HEK293 (cell line): ENCODE data around the gene PTPRN2.

Experiments
- CTCF ChIA-PET: fragments of 350-600 bp; formaldehyde crosslinking; extraction: SDS; loops from one replicate; lab custom pipeline; 2021; ENCODE audit warnings: antibody characterized with exemption; lab: Yijun Ruan, JAX
- POLR2A ChIA-PET: fragments of 300-600 bp; formaldehyde crosslinking; extraction: SDS; loops from one replicate; lab custom pipeline; 2020; ENCODE audit warnings: antibody characterized with exemption, inconsistent platforms; lab: Yijun Ruan, JAX
- H3K27ac ChIP-seq: fragments of 200-500 bp; sonication (Bioruptor generic); 2 replicates; pipeline ENCODE4 v1.5.1; 2014; ENCODE audit warnings: low read depth, low read length, control low read depth, inconsistent platforms; ENCODE audit errors: extremely low read depth
- H3K36me3 ChIP-seq, 2 experiments: fragments of 200-500 bp in 1 of 2; sonication (Bioruptor generic) in 1 of 2; 1 replicate in 1 of 2; 2 replicates in 1 of 2; pipeline ENCODE4 v1.5.1; 2014 to 2017; ENCODE audit warnings: inconsistent platforms in 2 of 2, low read length in 2 of 2; ENCODE audit not compliant: control insufficient read depth in 2 of 2, insufficient read depth in 1 of 2
- H3K4me1 ChIP-seq: fragments of 200-500 bp; sonication (Bioruptor generic); 2 replicates; pipeline ENCODE4 v1.5.1; 2014; ENCODE audit warnings: mild to moderate bottlenecking, low read length, inconsistent platforms; ENCODE audit not compliant: control insufficient read depth, insufficient read depth
- H3K4me3 ChIP-seq: 2 replicates; pipeline ENCODE4 v1.5.1; 2011; ENCODE audit warnings: low read depth, mild to moderate bottlenecking, control low read depth, low read length, moderate library complexity
- H3K9me3 ChIP-seq: fragments of 200-500 bp; sonication (Bioruptor generic); 2 replicates; pipeline ENCODE4 v1.5.1; 2014; ENCODE audit warnings: low read depth, low read length, inconsistent platforms; ENCODE audit not compliant: control insufficient read depth, insufficient read depth
- HIC1 ChIP-seq: fragments of 450-650 bp; formaldehyde crosslinking; IDR thresholded peaks from 2 replicates; pipeline ENCODE4 v1.5.1; 2016; ENCODE audit warnings: missing biosample characterization, missing genetic modification characterization
- HOXC10 ChIP-seq: sonication (generic); formaldehyde crosslinking; IDR thresholded peaks from 2 replicates; pipeline ENCODE4 v1.8.1; 2023; ENCODE audit warnings: mild to moderate bottlenecking, missing genetic modification reagents
- MYNN ChIP-seq: fragments of 450-650 bp; formaldehyde crosslinking; IDR thresholded peaks from 2 replicates; pipeline ENCODE4 v1.5.1; 2016; ENCODE audit warnings: missing biosample characterization, missing genetic modification characterization, borderline replicate concordance
- SP2 ChIP-seq: fragments of 450-650 bp; formaldehyde crosslinking; IDR thresholded peaks from 2 replicates; pipeline ENCODE4 v1.5.1; 2016; ENCODE audit warnings: missing biosample characterization, missing genetic modification characterization
- TSHZ1 ChIP-seq: fragments of 450-650 bp; formaldehyde crosslinking; IDR thresholded peaks from 2 replicates; pipeline ENCODE4 v1.5.1; 2016; ENCODE audit warnings: missing biosample characterization, missing genetic modification characterization, borderline replicate concordance
- ZNF174 ChIP-seq: fragments of 450-650 bp; formaldehyde crosslinking; IDR thresholded peaks from 2 replicates; pipeline ENCODE4 v1.5.0; 2017; ENCODE audit warnings: missing biosample characterization, mild to moderate bottlenecking, missing genetic modification characterization
- ZNF19 ChIP-seq: fragments of 450-650 bp; formaldehyde crosslinking; IDR thresholded peaks from 2 replicates; pipeline ENCODE4; 2016; ENCODE audit warnings: missing biosample characterization, missing genetic modification characterization, low read depth
- ZNF2 ChIP-seq: fragments of 450-650 bp; formaldehyde crosslinking; IDR thresholded peaks from 2 replicates; pipeline ENCODE4 v1.5.1; 2016; ENCODE audit warnings: missing biosample characterization, missing genetic modification characterization
- ZNF530 ChIP-seq: fragments of 450-650 bp; formaldehyde crosslinking; IDR thresholded peaks from 2 replicates; pipeline ENCODE4 v1.5.1; 2016; ENCODE audit warnings: low read depth, missing biosample characterization, missing genetic modification characterization
- ZNF623 ChIP-seq: fragments of 450-650 bp; formaldehyde crosslinking; IDR thresholded peaks from 2 replicates; pipeline ENCODE4 v1.5.1; 2016; ENCODE audit warnings: missing biosample characterization, missing genetic modification characterization
- ZNF624 ChIP-seq: fragments of 450-650 bp; formaldehyde crosslinking; IDR thresholded peaks from 2 replicates; pipeline ENCODE4 v1.5.1; 2017; ENCODE audit warnings: missing biosample characterization, missing genetic modification characterization
- ZNF626 ChIP-seq: fragments of 450-650 bp; sonication (Bioruptor Pico); formaldehyde crosslinking; IDR thresholded peaks from 2 replicates; pipeline ENCODE4 v1.5.1; 2018; ENCODE audit warnings: missing biosample characterization, missing genetic modification characterization, inconsistent platforms
- ZNF777 ChIP-seq: fragments of 450-650 bp; formaldehyde crosslinking; IDR thresholded peaks from 2 replicates; pipeline ENCODE4 v1.5.1; 2017; ENCODE audit warnings: missing biosample characterization, missing genetic modification characterization, borderline replicate concordance
- ZNF843 ChIP-seq: fragments of 450-650 bp; formaldehyde crosslinking; IDR thresholded peaks from 2 replicates; pipeline ENCODE4 v1.5.1; 2016; ENCODE audit warnings: missing biosample characterization, missing genetic modification characterization
- TF ChIP-seq, protein P1 (sequence below): fragments of 450-650 bp; formaldehyde crosslinking; IDR thresholded peaks from 2 replicates; pipeline ENCODE4 v1.5.1; 2016; ENCODE audit warnings: missing biosample characterization, missing genetic modification characterization

PTPRN2 gene

GRCh38 chr7:158549176-158549615 is 38.4 kb downstream of the PTPRN2 start (continued):
- TF ChIP-seq ZNF530 (tag by site-specific recombination) = no peak
- no peak for TF ChIP-seq ZNF623 (tag by site-specific recombination)
- no peak for TF ChIP-seq ZNF19
- no peak for TF ChIP-seq ZNF843 (tag by site-specific recombination)
- no peak for TF ChIP-seq ZNF624 (tag by site-specific recombination)
- TF ChIP-seq, all 188 proteins: peak for 0

DNA sequence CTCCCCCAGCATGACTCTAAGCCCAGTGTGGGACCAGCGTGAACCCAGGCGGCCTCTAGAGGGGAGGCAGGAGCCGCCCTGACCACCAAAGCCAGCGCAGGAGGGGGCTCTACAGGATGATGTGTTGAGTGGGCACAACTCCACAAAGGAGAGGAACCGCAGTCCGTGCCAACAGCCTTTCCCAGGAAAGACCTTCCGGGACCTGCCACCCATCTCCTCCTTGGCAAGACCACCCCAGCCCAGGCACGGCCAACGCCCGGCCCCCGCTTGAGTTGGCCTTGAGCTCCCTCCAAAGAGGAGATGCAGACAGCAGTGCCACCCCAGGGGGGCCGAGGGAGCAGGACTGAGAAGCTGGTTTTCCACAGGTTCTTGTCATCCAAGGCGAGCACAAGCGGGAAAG is 38.9 kb downstream of the PTPRN2 start:
- CTCF ChIA-PET = interaction anchor here (0.5 kb wide), 1 partner anchor 198 kb away, joined by 3 read pairs; no protein-coding TSS in a partner anchor

More for the DNA sequence above, 38.9 kb downstream of the PTPRN2 start:
- POLR2A ChIA-PET = no interaction called here
- H3K27ac ChIP-seq = no peak overlapping the region
- H3K4me1 ChIP-seq = no peaks in the 10 kb centered on the region
- no peaks in the 10 kb centered on the region for H3K36me3 ChIP-seq
- no peak for TF ChIP-seq ZNF174
- no peak for TF ChIP-seq MYNN (tag by site-specific recombination)
- no peak for TF ChIP-seq SP2
- TF ChIP-seq HIC1 (tag by site-specific recombination) = no peak
- no peak for TF ChIP-seq ZNF626 (tag by site-specific recombination)
- TF ChIP-seq, protein P1, sequence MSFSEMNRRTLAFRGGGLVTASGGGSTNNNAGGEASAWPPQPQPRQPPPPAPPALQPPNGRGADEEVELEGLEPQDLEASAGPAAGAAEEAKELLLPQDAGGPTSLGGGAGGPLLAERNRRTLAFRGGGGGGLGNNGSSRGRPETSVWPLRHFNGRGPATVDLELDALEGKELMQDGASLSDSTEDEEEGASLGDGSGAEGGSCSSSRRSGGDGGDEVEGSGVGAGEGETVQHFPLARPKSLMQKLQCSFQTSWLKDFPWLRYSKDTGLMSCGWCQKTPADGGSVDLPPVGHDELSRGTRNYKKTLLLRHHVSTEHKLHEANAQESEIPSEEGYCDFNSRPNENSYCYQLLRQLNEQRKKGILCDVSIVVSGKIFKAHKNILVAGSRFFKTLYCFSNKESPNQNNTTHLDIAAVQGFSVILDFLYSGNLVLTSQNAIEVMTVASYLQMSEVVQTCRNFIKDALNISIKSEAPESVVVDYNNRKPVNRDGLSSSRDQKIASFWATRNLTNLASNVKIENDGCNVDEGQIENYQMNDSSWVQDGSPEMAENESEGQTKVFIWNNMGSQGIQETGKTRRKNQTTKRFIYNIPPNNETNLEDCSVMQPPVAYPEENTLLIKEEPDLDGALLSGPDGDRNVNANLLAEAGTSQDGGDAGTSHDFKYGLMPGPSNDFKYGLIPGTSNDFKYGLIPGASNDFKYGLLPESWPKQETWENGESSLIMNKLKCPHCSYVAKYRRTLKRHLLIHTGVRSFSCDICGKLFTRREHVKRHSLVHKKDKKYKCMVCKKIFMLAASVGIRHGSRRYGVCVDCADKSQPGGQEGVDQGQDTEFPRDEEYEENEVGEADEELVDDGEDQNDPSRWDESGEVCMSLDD (tag by site-specific recombination) = no peak
- TF ChIP-seq ZNF2 (tag by site-specific recombination) = no peak
- no peak for TF ChIP-seq ZNF777 (tag by site-specific recombination)
- TF ChIP-seq HOXC10 (CRISPR knock-in tag) = no peak
- TF ChIP-seq TSHZ1 (tag by site-specific recombination) = no peak
- H3K9me3 ChIP-seq = no peaks in the 10 kb centered on the region
- H3K4me3 ChIP-seq = no peak overlapping the region
